Activated naive CD4-positive, alpha-beta T cell treated with anti-CD3 and anti-CD28 coated beads, Interleukin-2, amount 50 U/mL, for 24 hours (primary cell): Measurements from ENCODE around the gene RNF187.
"Not testable (repeated sequence)": the region's sequence is repeated elsewhere in the genome, so short reads cannot be mapped to it uniquely, and the experiment has no call there.

Experiments
- H3K27ac Mint-ChIP-seq: one replicate; pipeline ENCODE4 v1.8.0; 2021; ENCODE audit warnings: mild to moderate bottlenecking, mixed read lengths
- H3K27me3 Mint-ChIP-seq: one replicate; pipeline ENCODE4 v1.8.0; 2021; ENCODE audit warnings: mixed read lengths
- H3K36me3 Mint-ChIP-seq: one replicate; pipeline ENCODE4 v1.8.0; 2021; ENCODE audit warnings: mixed read lengths
- H3K4me1 Mint-ChIP-seq: one replicate; pipeline ENCODE4 v1.8.0; 2021; ENCODE audit warnings: mixed read lengths
- H3K4me3 Mint-ChIP-seq: one replicate; pipeline ENCODE4 v1.8.0; 2021; ENCODE audit warnings: mild to moderate bottlenecking, mixed read lengths
- H3K9me3 Mint-ChIP-seq: one replicate; pipeline ENCODE4 v1.8.0; 2021; ENCODE audit warnings: mixed read lengths

RNF187 gene

GRCh38 chr1:228490120-228491078 is 3.2 kb downstream of the RNF187 start:
- Mint-ChIP-seq H3K36me3 (peaks cover 13% of the 10 kb centered on the region), H3K27me3 (no peaks in the 10 kb centered on the region), H3K4me3 (peak overlapping the region; percentile 47), H3K27ac (peak overlapping the region; percentile 66), H3K9me3 (no peaks in the 10 kb centered on the region), H3K4me1 (peaks cover 43% of the 10 kb centered on the region)

GRCh38 chr1:228493141-228494043 is 6.2 kb downstream of the RNF187 start:
- H3K27ac Mint-ChIP-seq: peak overlapping the region; percentile 56
- no peak overlapping the region for H3K4me3 Mint-ChIP-seq
- no peaks in the 10 kb centered on the region for H3K9me3 Mint-ChIP-seq
- no peaks in the 10 kb centered on the region for H3K27me3 Mint-ChIP-seq
- H3K36me3 Mint-ChIP-seq: peaks cover 22% of the 10 kb centered on the region
- H3K4me1 Mint-ChIP-seq: peaks cover 45% of the 10 kb centered on the region

DNA sequence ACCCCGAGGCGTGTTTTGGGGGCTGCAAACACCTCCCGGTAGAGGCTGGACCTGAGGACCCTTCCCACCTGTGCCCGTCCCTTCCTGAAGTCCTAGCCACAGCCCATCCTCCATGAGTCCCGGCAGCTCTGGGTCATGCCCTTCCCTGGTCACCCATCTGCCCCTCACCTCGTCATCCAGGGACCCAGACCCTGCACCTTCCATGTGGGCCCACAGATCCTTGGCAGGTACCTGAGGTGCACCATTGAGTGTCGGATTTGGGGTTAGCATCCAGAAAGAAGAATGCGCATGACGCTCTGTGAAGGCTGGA is 6.8 kb downstream of the RNF187 start:
- Mint-ChIP-seq H3K4me3 (no peak overlapping the region), H3K27me3 (no peaks in the 10 kb centered on the region), H3K4me1 (peaks cover 39% of the 10 kb centered on the region), H3K36me3 (peaks cover 22% of the 10 kb centered on the region), H3K27ac (no peak overlapping the region), H3K9me3 (no peaks in the 10 kb centered on the region)

DNA sequence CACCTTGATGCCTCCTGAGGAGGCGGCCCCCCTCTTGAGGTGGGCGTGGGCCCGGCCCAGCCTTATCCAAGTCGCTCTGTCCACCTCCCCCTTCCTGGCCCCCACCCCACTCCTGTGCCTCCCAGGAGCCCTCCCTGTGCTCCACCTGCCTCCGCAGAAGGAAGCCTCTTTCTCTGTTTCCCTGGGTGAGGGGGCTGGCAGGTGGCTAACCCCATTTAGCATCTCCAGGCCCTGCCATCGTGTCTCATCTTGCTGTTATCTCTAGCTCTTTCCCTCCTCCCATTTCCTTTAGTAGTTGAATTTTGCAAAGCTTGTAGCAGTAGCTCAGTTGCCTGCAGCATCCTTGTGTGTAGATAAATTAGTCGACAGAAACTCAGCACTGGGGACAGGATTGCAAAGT is 7.2 kb downstream of the RNF187 start:
- peaks cover 23% of the 10 kb centered on the region for H3K36me3 Mint-ChIP-seq
- peaks cover 35% of the 10 kb centered on the region for H3K4me1 Mint-ChIP-seq
- H3K27ac Mint-ChIP-seq: no peak overlapping the region

DNA sequence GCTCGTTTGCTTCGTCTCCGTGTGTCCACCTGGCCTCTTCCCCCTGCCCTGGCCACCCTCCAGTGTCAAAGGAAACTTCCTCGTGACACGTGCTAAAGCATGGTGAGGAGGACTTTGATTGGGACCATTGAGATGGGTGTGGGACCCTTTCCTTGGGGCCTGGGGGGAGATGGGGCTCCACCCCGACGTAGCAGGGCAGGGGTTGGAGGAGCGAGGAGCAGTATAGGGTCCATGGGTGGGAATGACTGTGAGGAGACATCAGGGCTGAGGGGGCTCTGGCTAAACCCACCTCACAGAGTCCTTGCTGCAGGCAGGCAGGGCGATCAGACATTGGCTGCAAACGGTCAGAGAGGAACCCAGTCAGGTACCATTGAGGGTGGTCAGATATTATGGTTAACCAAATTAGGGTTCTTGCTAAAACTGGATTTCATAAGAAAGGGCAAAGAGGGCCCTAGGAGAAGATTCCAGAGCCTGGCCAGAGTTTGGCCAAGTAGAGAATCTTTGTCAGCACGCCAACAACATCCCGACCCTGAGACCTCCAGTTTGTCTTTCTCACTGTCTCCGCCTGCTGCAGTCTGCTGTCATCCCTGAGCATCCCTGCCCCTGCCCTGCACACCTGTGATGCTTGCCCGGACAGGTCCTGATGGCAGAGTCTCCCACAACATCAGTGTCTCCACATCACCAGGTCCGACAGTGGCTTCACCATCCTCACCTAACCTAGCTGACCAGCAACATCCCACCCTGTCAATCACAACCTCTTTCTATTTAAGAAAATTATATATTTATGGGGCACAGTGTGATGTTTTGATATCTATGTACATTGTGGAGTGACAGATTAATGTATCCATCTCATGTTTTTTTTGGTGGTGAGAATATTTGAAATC is 8.0 kb downstream of the RNF187 start:
- H3K9me3 Mint-ChIP-seq: no peaks in the 10 kb centered on the region
- H3K4me1 Mint-ChIP-seq: peaks cover 31% of the 10 kb centered on the region
- peak overlapping the region; percentile 84 for H3K27ac Mint-ChIP-seq
- no peaks in the 10 kb centered on the region for H3K27me3 Mint-ChIP-seq
- H3K4me3 Mint-ChIP-seq: no peak overlapping the region
- H3K36me3 Mint-ChIP-seq: peaks cover 22% of the 10 kb centered on the region

More for the DNA sequence above, 7.2 kb downstream of the RNF187 start:
- no peaks in the 10 kb centered on the region for H3K27me3 Mint-ChIP-seq
- H3K4me3 Mint-ChIP-seq: no peak overlapping the region
- H3K9me3 Mint-ChIP-seq: no peaks in the 10 kb centered on the region

DNA sequence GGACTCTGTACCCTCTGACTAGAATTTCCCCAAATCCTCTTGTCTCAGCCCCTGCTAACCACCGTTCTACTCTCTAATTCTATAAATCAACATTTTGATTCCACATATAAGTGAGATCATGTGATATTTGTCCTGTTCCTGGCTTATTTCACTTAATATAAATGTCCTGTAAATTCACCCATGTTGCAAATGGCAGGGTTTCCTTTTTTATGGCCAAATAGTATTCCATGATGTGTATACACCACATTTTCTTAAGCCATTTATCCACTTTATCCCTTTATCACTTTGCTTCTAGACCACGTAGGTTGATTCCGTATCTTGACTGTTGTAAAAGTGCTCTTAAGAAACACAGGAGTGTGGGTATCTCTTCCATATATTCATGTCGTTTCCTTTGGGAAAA is 8.9 kb downstream of the RNF187 start:
- peaks cover 32% of the 10 kb centered on the region for H3K4me1 Mint-ChIP-seq
- H3K27me3 Mint-ChIP-seq: no peaks in the 10 kb centered on the region
- peaks cover 22% of the 10 kb centered on the region for H3K36me3 Mint-ChIP-seq

GRCh38 chr1:228496494-228496893 is 9.3 kb downstream of the RNF187 start:
- Mint-ChIP-seq H3K9me3 (no peaks in the 10 kb centered on the region), H3K4me3 (no peak overlapping the region), H3K36me3 (peaks cover 22% of the 10 kb centered on the region), H3K27me3 (no peaks in the 10 kb centered on the region), H3K27ac (no peak overlapping the region), H3K4me1 (peaks cover 35% of the 10 kb centered on the region)

More for the DNA sequence above, 8.9 kb downstream of the RNF187 start:
- Mint-ChIP-seq H3K4me3 (no peak overlapping the region), H3K9me3 (no peaks in the 10 kb centered on the region), H3K27ac (no peak overlapping the region)

- peaks cover 18% of the 10 kb centered on the region for H3K36me3 Mint-ChIP-seq
- H3K27me3 Mint-ChIP-seq: no peaks in the 10 kb centered on the region
- no peak overlapping the region for H3K4me3 Mint-ChIP-seq
- H3K4me1 Mint-ChIP-seq: peaks cover 29% of the 10 kb centered on the region
- no peaks in the 10 kb centered on the region for H3K9me3 Mint-ChIP-seq
- no peak overlapping the region for H3K27ac Mint-ChIP-seq
These were observed 10.0 kb downstream of the RNF187 start for GRCh38 chr1:228497206-228497605.

DNA sequence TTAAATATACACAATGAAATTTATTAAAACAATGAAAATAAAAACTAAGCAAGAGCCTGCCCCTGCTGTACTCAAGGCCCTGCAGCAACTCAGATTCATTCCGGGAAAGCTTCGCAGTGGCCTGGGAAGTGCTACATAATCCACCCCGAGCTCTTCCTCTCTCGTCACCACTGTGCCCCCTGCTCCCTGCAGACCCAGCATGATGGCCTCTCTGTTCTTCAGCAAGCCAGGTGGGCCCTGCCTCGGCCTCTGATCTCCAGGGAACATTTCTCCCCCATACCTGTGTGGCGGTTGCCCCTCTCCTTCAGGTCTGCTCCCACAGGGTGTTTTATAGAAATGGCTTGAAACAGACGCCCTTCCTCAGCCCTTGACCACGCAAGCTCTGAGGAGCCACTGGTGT is 10.6 kb downstream of the RNF187 start:
- H3K27me3 Mint-ChIP-seq: no peaks in the 10 kb centered on the region
- no peaks in the 10 kb centered on the region for H3K9me3 Mint-ChIP-seq
- no peak overlapping the region for H3K27ac Mint-ChIP-seq
- peaks cover 17% of the 10 kb centered on the region for H3K36me3 Mint-ChIP-seq
- peaks cover 29% of the 10 kb centered on the region for H3K4me1 Mint-ChIP-seq
- H3K4me3 Mint-ChIP-seq: no peak overlapping the region

DNA sequence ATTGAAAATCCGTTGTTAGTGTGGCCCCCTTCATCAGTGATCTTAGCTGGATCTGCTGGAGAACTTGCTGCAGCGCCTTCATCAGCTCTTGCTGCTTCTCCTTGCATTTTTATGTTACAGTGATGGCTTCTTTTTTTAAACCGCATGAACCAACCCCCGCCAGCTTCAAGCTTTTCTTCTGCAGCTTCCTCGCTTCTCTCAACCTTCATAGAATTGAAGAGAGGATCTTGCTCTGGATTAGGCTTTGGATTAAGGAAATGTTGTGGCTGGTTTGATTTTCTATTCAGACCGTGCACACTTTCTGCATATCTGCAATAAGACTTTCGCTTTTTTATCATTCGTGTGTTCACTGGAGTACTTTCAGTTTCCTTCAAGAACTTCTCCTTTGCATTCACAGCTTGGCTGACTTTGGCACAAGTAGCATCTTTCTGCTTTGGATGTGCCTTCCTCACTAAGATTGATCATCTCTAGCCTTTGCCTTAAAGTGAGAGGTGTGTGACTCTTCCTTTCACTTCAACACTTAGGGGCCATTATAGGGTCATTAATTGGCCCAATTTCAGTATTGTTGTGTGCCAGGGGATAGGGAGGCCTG is 13.1 kb downstream of the RNF187 start:
- peak overlapping the region; percentile 53 for H3K4me3 Mint-ChIP-seq
- peaks cover 11% of the 10 kb centered on the region for H3K36me3 Mint-ChIP-seq
- no peak overlapping the region for H3K27ac Mint-ChIP-seq
- peaks cover 22% of the 10 kb centered on the region for H3K4me1 Mint-ChIP-seq
- no peaks in the 10 kb centered on the region for H3K9me3 Mint-ChIP-seq
- no peaks in the 10 kb centered on the region for H3K27me3 Mint-ChIP-seq

DNA sequence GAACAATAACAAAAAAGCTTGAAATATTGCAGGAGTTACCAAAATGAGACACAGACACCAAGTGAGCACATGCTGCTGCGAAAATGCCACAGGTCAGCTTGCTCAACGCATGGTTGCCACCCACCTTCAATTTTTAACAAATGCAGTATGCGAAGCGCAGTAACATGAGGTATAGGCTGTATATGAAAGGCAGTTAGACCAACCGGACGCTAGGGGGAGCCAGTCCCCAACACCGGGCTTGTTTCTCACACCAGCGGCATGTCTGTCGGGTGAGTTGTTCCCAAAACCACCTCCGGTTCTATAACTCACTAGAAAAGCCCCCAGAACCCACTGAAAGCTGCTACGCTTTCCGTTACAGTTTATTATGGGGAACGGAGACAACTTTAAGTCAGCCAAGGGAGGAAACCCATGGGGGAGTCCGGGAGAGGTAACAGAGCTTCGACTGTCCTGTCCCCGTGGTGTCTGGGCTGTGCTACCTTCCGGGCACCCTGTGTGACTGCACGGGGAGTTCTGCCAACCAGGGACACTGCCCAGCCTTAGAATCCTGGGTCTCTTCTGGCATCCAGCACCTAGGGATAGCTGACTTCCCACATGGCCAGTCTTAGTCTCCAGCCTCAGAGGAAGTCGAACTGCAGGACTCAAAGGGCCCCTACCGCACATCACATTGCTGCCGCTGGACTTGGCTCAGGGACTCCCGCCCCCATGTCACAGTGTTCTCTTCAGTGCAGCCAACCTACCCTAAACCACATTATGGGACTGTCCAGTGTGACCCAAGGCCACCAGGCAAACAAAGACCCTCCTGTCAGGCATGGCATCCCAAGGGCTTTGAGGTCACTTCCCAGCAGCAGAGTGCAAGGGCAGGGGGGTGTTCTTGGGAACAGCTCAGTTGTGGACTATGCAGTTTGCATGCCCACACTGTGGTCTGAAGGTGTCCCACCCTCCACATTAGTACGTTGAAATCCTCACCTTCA is 14.0 kb downstream of the RNF187 start:
- Mint-ChIP-seq H3K36me3 (peaks cover 11% of the 10 kb centered on the region), H3K27me3 (no peaks in the 10 kb centered on the region), H3K4me3 (peak overlapping the region; percentile 53), H3K4me1 (peaks cover 21% of the 10 kb centered on the region), H3K9me3 (no peaks in the 10 kb centered on the region), H3K27ac (no peak overlapping the region)

DNA sequence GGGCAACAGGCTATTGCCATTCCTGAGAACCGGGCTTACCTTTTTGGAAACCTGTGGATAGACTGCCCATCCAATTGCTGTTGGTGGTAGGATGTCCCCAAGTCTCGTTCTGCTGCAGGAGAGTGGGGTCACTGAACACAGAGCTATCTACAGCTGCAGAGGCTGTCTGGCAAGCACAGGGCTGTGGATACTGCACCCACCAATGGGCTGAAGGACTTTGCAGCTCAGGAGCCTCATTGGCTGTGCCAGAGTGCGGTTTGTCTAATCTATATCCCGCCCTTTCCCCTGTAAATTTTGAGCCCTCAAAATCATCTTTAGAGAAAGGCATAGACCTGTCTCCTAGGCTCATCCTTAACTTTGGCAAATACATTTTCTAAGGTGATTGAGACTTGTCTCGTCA is 15.3 kb downstream of the RNF187 start:
- peaks cover 17% of the 10 kb centered on the region for H3K4me1 Mint-ChIP-seq
- H3K4me3 Mint-ChIP-seq: no peak overlapping the region
- no peak overlapping the region for H3K27ac Mint-ChIP-seq
- H3K9me3 Mint-ChIP-seq: no peaks in the 10 kb centered on the region
- H3K36me3 Mint-ChIP-seq: peaks cover 3% of the 10 kb centered on the region
- no peaks in the 10 kb centered on the region for H3K27me3 Mint-ChIP-seq

- H3K36me3 Mint-ChIP-seq, H3K4me1 Mint-ChIP-seq, H3K9me3 Mint-ChIP-seq, H3K27me3 Mint-ChIP-seq, H3K27ac Mint-ChIP-seq, H3K4me3 Mint-ChIP-seq: not testable (repeated sequence)
These were observed 18.8 kb downstream of the RNF187 start for GRCh38 chr1:228505944-228506343.
